Neuronal stem cell (in vitro differentiated cells): ENCODE results near the gene DOCK3.
"Not testable (repeated sequence)": the region's sequence is repeated elsewhere in the genome, so short reads cannot be mapped to it uniquely, and the experiment has no call there.

ENCODE experiments used
- DNase-seq: peaks from one replicate; pipeline ENCODE4 v3.0.0-alpha.2; 2013; ENCODE audit warnings: low spot score
- H2AFZ ChIP-seq: one replicate; pipeline ENCODE4 v1.6.1; 2013; ENCODE audit warnings: mild to moderate bottlenecking, low read length, inconsistent platforms
- H2AK5ac ChIP-seq: 2 replicates; pipeline ENCODE4 v1.6.1; 2013; ENCODE audit warnings: low read depth, mild to moderate bottlenecking, inconsistent platforms, low read length, moderate library complexity, mixed read lengths
- H2BK120ac ChIP-seq: 2 replicates; pipeline ENCODE4 v1.6.1; 2013; ENCODE audit warnings: low read depth, mild to moderate bottlenecking, inconsistent platforms, low read length, moderate library complexity, mixed read lengths
- H2BK12ac ChIP-seq: one replicate; pipeline ENCODE4 v1.6.1; 2013; ENCODE audit warnings: low read length, inconsistent platforms
- H2BK15ac ChIP-seq: 2 replicates; pipeline ENCODE4 v1.6.1; 2013; ENCODE audit warnings: mild to moderate bottlenecking, low read length, inconsistent platforms, mixed read lengths
- H2BK5ac ChIP-seq: one replicate; pipeline ENCODE4 v1.6.1; 2013; ENCODE audit warnings: inconsistent platforms, mild to moderate bottlenecking, low read length, moderate library complexity
- H3K14ac ChIP-seq: one replicate; pipeline ENCODE4 v1.6.1; 2013; ENCODE audit warnings: low read length, inconsistent platforms
- H3K18ac ChIP-seq: 2 replicates; pipeline ENCODE4 v1.6.1; 2013; ENCODE audit warnings: low read length, inconsistent platforms
- H3K23ac ChIP-seq: 2 replicates; pipeline ENCODE4 v1.6.1; 2013; ENCODE audit warnings: low read depth, mild to moderate bottlenecking, mixed read lengths, low read length, inconsistent platforms; ENCODE audit not compliant: poor library complexity
- H3K27ac ChIP-seq: replicated peaks from 3 replicates; pipeline ENCODE4 v1.5.1; 2013; ENCODE audit warnings: low read length, inconsistent platforms
- H3K27me3 ChIP-seq, 3 experiments: 2 replicates each; pipeline ENCODE4 v1.6.1; 2013; ENCODE audit warnings: low read length in 3 of 3, mild to moderate bottlenecking in 2 of 3, inconsistent platforms in 1 of 3, low read depth in 1 of 3, mixed read lengths in 1 of 3, moderate library complexity in 1 of 3; ENCODE audit not compliant: control insufficient read depth in 3 of 3, insufficient read depth in 3 of 3
- H3K36me3 ChIP-seq, 2 donors: replicated peaks in 1 of 2; 2 replicates each; pipeline ENCODE4 v1.6.1; 2013; ENCODE audit warnings: low read length in 2 of 2; ENCODE audit not compliant: control insufficient read depth in 2 of 2, insufficient read depth in 2 of 2
- H3K4ac ChIP-seq: 2 replicates; pipeline ENCODE4 v1.6.1; 2013; ENCODE audit warnings: inconsistent platforms, mild to moderate bottlenecking, low read length, moderate library complexity
- H3K4me1 ChIP-seq, 2 donors: 1 replicate in 1 of 2; 2 replicates in 1 of 2; pipeline ENCODE4 v1.6.1; 2013; ENCODE audit warnings: low read length in 2 of 2, low read depth in 1 of 2; ENCODE audit not compliant: control insufficient read depth in 2 of 2, insufficient read depth in 1 of 2
- H3K4me2 ChIP-seq: one replicate; pipeline ENCODE4 v1.6.1; 2013; ENCODE audit warnings: mild to moderate bottlenecking, low read length, inconsistent platforms; ENCODE audit not compliant: insufficient read depth, poor library complexity, severe bottlenecking
- H3K4me3 ChIP-seq, 2 donors: 2 replicates each; pipeline ENCODE4 v1.5.1; 2013; ENCODE audit warnings: low read length in 2 of 2, mild to moderate bottlenecking in 2 of 2, inconsistent platforms in 1 of 2, moderate library complexity in 1 of 2
- H3K79me1 ChIP-seq: one replicate; pipeline ENCODE4 v1.6.1; 2013; ENCODE audit warnings: low read depth, mild to moderate bottlenecking, inconsistent platforms, low read length, moderate library complexity
- H3K9ac ChIP-seq: one replicate; pipeline ENCODE4 v1.6.1; 2013; ENCODE audit warnings: mild to moderate bottlenecking, low read depth, low read length, inconsistent platforms; ENCODE audit not compliant: poor library complexity
- H3K9me3 ChIP-seq, 2 donors: replicated peaks in 1 of 2; 2 replicates each; pipeline versions ENCODE3 to v1.6.1; 2013; ENCODE audit warnings: low read length in 2 of 2, mild to moderate bottlenecking in 2 of 2, inconsistent platforms in 1 of 2, low read depth in 1 of 2, mixed read lengths in 1 of 2, moderate library complexity in 1 of 2; ENCODE audit not compliant: control insufficient read depth in 2 of 2, insufficient read depth in 1 of 2
- H4K8ac ChIP-seq: one replicate; pipeline ENCODE4 v1.6.1; 2013; ENCODE audit warnings: low read depth, mild to moderate bottlenecking, inconsistent platforms, low read length, moderate library complexity
- H4K91ac ChIP-seq: one replicate; pipeline ENCODE4 v1.6.1; 2013; ENCODE audit warnings: low read length, low read depth, mild to moderate bottlenecking, inconsistent platforms; ENCODE audit not compliant: poor library complexity
- WGBS, 2 donors: extraction: QIAGEN DNeasy Blood & Tissue Kit; methylation state at CpG; one replicate each; pipeline ENCODE4 v1.1.7; 2013; ENCODE audit warnings: missing lambda C conversion rate in 2 of 2, mixed read lengths in 1 of 2; ENCODE audit not compliant: insufficient read length in 2 of 2, insufficient replicate concordance in 1 of 2; ENCODE audit errors: extremely low coverage in 2 of 2; 5-methylcytosine and 5-hydroxymethylcytosine counted together

The DOCK3 gene

DNA sequence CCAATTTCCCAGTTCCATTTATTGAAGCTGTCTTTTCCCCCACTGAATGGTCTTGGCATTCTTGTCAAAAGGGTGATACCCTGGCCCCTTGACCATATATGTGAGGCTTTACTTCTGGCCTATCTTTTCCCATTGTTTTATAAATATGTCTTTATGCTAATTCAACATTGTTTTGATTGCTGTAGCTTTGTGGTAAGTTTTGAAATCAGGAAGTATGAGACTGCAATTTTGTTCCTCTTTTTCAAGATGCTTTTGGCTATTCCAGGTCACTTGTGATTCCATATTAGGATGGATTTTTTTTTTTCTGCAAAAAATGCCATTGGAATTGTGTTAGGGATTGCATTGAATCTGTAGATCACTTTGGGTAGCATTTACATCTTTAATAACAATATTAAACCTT, 569.2 kb downstream of the DOCK3 start:
- Histone ChIP-seq H2AFZ (no peak overlapping the region), H2BK120ac (no peak overlapping the region), H3K36me3 (peaks cover 0 to 2% of the 10 kb centered on the region in 2 donors), H2BK5ac (no peak overlapping the region), H3K79me1 (no peaks in the 10 kb centered on the region), H3K27ac (no peak overlapping the region), H3K4me1 (no peaks in the 10 kb centered on the region), H3K14ac (no peak overlapping the region), H3K23ac (no peak overlapping the region), H3K18ac (no peak overlapping the region), H3K4ac (no peak overlapping the region), H4K91ac (no peak overlapping the region), H2BK12ac (no peak overlapping the region), H3K4me3 (no peak overlapping the region), H2BK15ac (no peak overlapping the region), H4K8ac (no peak overlapping the region), H2AK5ac (no peak overlapping the region), H3K4me2 (no peak overlapping the region), H3K9me3 (peaks cover 0 to 5% of the 10 kb centered on the region in 2 donors), H3K27me3 (no peaks in the 10 kb centered on the region), H3K9ac (no peak overlapping the region)
- no peak for DNase-seq

DNA sequence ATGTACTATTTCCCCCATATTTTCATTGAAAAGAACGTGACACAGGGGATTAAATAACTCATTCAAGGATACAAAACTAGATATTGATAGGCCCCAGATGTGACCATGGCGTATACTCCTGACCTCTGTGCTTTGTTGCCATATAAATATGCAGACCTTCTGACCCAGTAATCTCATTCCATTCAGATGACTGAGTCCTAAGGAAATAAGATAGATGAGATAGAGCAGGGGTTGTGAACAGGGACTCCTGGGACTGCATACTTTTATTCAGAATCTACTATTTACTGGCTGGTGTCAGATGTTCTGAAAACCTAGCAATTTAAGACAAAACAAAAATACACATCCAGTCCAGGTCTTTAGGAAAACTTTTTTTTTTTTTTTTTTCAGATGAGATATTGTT, 571.1 kb downstream of the DOCK3 start:
- no peak for DNase-seq
- no peak overlapping the region for H2BK15ac ChIP-seq
- H3K4me1 ChIP-seq: no peaks in the 10 kb centered on the region
- peaks cover 0 to 2% of the 10 kb centered on the region in 2 donors for H3K36me3 ChIP-seq
- no peak overlapping the region for H2BK12ac ChIP-seq
- no peak overlapping the region for H3K9ac ChIP-seq
- H2BK120ac ChIP-seq: no peak overlapping the region
- no peak overlapping the region for H3K14ac ChIP-seq
- no peak overlapping the region for H3K4ac ChIP-seq
- H3K27ac ChIP-seq: no peak overlapping the region
- H4K8ac ChIP-seq: no peak overlapping the region
- H2AFZ ChIP-seq: no peak overlapping the region
- no peak overlapping the region for H3K18ac ChIP-seq
- H4K91ac ChIP-seq: no peak overlapping the region
- peaks cover 0 to 7% of the 10 kb centered on the region in 2 donors for H3K9me3 ChIP-seq
- WGBS, 2 donors: no CpG with 5 or more reads among the region's 2 CpGs
- H3K4me2 ChIP-seq: no peak overlapping the region
- H3K27me3 ChIP-seq: no peaks in the 10 kb centered on the region
- H2AK5ac ChIP-seq: no peak overlapping the region
- no peak overlapping the region for H2BK5ac ChIP-seq
- H3K79me1 ChIP-seq: no peaks in the 10 kb centered on the region
- no peak overlapping the region for H3K23ac ChIP-seq
- no peak overlapping the region for H3K4me3 ChIP-seq

DNA sequence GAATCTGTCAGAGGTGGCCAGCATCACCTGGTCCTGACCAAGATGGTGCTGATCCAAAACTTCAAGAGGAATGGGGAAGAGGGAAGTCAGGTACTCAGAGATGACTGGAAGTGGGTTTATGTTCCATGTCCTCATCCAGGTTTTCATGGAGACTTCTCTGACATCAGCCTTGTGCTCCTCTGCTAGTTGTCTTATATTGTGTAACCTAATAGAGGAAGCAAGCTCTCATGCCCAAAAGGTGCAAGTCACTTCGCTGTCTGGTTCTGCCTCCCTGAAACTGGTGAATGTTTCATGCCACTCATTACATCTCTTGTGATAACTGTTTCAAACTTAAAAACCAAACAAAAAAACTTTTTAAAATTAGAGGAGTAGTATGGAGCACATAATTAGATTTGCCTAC, 583.1 kb downstream of the DOCK3 start:
- peaks cover 0 to 3% of the 10 kb centered on the region in 2 donors for H3K9me3 ChIP-seq
- no peak overlapping the region for H4K8ac ChIP-seq
- no CpG with 5 or more reads among the region's 1 CpG for WGBS, 2 donors
- H3K27me3 ChIP-seq: no peaks in the 10 kb centered on the region
- no peak overlapping the region for H2BK5ac ChIP-seq
- no peak overlapping the region for H3K14ac ChIP-seq
- peaks cover 0 to 4% of the 10 kb centered on the region in 2 donors for H3K4me1 ChIP-seq
- H2BK12ac ChIP-seq: no peak overlapping the region
- no peak overlapping the region for H4K91ac ChIP-seq
- H3K4me2 ChIP-seq: no peak overlapping the region
- H2AK5ac ChIP-seq: no peak overlapping the region
- DNase-seq: no peak
- H2BK15ac ChIP-seq: no peak overlapping the region
- no peak overlapping the region for H3K23ac ChIP-seq
- H3K27ac ChIP-seq: no peak overlapping the region
- no peak overlapping the region for H3K4ac ChIP-seq
- H3K79me1 ChIP-seq: no peaks in the 10 kb centered on the region
- H3K36me3 ChIP-seq: no peaks in the 10 kb centered on the region
- no peak overlapping the region for H2BK120ac ChIP-seq
- no peak overlapping the region for H3K4me3 ChIP-seq
- H2AFZ ChIP-seq: no peak overlapping the region
- no peak overlapping the region for H3K18ac ChIP-seq
- no peak overlapping the region for H3K9ac ChIP-seq

DNA sequence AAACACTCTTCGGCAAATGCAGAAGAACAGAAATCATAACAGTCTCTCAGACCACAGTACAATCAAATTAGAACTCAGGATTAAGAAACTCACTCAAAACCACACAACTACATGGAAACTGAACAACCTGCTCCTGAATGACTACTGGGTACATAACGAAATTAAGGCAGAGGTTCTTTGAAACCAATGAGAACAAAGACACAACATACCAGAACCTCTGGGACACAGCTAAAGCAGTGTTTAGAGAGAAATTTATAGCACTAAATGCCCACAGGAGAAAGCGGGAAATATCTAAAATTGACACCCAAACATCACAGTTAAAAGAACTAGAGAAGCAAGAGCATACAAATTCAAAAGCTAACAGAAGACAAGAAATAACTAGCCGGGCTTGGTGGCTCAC, 589.4 kb downstream of the DOCK3 start:
- not testable (repeated sequence) for H3K9ac ChIP-seq, H2AK5ac ChIP-seq, H3K23ac ChIP-seq, H3K4ac ChIP-seq, H4K91ac ChIP-seq, H2BK5ac ChIP-seq, H3K18ac ChIP-seq, DNase-seq, H3K4me2 ChIP-seq, H3K4me1 ChIP-seq, H3K27ac ChIP-seq, H2AFZ ChIP-seq, H2BK12ac ChIP-seq, H2BK15ac ChIP-seq, H3K9me3 ChIP-seq, H3K14ac ChIP-seq, H2BK120ac ChIP-seq, H4K8ac ChIP-seq, H3K4me3 ChIP-seq, H3K79me1 ChIP-seq, H3K36me3 ChIP-seq, H3K27me3 ChIP-seq
- WGBS, 2 donors: no CpG with 5 or more reads among the region's 4 CpGs
